ENCODE results near the gene ATXN2.

Gene ATXN2

DNA sequence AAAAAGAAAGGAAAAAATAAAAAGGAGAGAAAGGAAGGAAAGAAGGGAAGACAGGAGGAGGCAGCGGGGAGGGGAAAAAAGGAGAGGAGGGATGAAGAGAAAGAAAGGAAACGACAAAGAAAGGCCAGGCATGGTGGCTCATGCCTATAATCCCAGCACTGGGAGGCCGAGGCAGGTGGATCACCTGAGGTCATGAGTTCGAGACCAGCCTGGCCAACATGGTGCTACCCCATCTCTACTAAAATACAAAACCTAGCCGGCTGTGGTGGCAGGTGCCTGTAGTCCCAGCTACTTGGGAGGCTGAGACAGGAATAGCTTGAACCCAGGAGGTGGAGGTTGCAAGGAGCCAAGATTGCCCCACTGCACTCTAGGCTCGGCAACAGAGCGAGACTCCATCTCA lies 18.4 kb downstream of the ATXN2 start (continued):
- TF ChIP-seq, protein P1, sequence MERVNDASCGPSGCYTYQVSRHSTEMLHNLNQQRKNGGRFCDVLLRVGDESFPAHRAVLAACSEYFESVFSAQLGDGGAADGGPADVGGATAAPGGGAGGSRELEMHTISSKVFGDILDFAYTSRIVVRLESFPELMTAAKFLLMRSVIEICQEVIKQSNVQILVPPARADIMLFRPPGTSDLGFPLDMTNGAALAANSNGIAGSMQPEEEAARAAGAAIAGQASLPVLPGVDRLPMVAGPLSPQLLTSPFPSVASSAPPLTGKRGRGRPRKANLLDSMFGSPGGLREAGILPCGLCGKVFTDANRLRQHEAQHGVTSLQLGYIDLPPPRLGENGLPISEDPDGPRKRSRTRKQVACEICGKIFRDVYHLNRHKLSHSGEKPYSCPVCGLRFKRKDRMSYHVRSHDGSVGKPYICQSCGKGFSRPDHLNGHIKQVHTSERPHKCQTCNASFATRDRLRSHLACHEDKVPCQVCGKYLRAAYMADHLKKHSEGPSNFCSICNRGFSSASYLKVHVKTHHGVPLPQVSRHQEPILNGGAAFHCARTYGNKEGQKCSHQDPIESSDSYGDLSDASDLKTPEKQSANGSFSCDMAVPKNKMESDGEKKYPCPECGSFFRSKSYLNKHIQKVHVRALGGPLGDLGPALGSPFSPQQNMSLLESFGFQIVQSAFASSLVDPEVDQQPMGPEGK (CRISPR knock-in tag; IDR thresholded peaks at IDR 0.05; ENCODE audit: borderline replicate concordance), result no peak

DNA sequence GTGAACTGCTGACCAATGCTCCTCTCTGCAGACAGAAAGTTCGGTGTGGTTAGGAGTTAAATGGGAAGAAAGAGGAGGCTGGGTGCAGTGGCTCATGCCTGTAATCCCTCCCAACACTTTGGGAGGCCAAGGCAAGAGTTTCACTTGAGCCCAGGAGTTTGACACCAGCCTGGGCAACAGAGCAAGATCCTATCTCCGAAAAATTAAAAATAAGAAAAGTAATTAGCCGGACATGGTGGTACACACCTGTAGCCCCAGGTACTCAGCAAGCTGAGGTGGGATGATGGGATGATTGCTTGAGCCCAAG lies 19.0 kb downstream of the ATXN2 start:
- no peak for ATAC-seq
- TF ChIP-seq CREB5 (CRISPR knock-in tag; IDR thresholded peaks at IDR 0.05; ENCODE audit: low read depth) (no peak), BACH2 (CRISPR knock-in tag; IDR thresholded peaks at IDR 0.05; ENCODE audit: borderline replicate concordance) (no peak), ZNF565 (CRISPR knock-in tag; conservative IDR thresholded peaks at IDR 0.05; ENCODE audit: low read depth) (no peak), ZC3H10 (CRISPR knock-in tag; IDR thresholded peaks at IDR 0.05) (no peak), ZNF8 (CRISPR knock-in tag; IDR thresholded peaks at IDR 0.05) (no peak), TCF4 (CRISPR knock-in tag; IDR thresholded peaks at IDR 0.05; ENCODE audit: borderline replicate concordance) (no peak), CSDC2 (CRISPR knock-in tag; IDR thresholded peaks at IDR 0.05) (no peak), ZFP3 (CRISPR knock-in tag; IDR thresholded peaks at IDR 0.05) (no peak), ZFP30 (CRISPR knock-in tag; IDR thresholded peaks at IDR 0.05) (no peak), SNAI2 (CRISPR knock-in tag; IDR thresholded peaks at IDR 0.05) (no peak), GLIS3 (CRISPR knock-in tag; IDR thresholded peaks at IDR 0.05) (no peak), RARB (CRISPR knock-in tag; IDR thresholded peaks at IDR 0.05) (no peak)
- TF ChIP-seq, protein P2, sequence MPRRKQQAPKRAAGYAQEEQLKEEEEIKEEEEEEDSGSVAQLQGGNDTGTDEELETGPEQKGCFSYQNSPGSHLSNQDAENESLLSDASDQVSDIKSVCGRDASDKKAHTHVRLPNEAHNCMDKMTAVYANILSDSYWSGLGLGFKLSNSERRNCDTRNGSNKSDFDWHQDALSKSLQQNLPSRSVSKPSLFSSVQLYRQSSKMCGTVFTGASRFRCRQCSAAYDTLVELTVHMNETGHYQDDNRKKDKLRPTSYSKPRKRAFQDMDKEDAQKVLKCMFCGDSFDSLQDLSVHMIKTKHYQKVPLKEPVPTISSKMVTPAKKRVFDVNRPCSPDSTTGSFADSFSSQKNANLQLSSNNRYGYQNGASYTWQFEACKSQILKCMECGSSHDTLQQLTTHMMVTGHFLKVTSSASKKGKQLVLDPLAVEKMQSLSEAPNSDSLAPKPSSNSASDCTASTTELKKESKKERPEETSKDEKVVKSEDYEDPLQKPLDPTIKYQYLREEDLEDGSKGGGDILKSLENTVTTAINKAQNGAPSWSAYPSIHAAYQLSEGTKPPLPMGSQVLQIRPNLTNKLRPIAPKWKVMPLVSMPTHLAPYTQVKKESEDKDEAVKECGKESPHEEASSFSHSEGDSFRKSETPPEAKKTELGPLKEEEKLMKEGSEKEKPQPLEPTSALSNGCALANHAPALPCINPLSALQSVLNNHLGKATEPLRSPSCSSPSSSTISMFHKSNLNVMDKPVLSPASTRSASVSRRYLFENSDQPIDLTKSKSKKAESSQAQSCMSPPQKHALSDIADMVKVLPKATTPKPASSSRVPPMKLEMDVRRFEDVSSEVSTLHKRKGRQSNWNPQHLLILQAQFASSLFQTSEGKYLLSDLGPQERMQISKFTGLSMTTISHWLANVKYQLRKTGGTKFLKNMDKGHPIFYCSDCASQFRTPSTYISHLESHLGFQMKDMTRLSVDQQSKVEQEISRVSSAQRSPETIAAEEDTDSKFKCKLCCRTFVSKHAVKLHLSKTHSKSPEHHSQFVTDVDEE (CRISPR knock-in tag; IDR thresholded peaks at IDR 0.05), result no peak
- TF ChIP-seq, protein P3, sequence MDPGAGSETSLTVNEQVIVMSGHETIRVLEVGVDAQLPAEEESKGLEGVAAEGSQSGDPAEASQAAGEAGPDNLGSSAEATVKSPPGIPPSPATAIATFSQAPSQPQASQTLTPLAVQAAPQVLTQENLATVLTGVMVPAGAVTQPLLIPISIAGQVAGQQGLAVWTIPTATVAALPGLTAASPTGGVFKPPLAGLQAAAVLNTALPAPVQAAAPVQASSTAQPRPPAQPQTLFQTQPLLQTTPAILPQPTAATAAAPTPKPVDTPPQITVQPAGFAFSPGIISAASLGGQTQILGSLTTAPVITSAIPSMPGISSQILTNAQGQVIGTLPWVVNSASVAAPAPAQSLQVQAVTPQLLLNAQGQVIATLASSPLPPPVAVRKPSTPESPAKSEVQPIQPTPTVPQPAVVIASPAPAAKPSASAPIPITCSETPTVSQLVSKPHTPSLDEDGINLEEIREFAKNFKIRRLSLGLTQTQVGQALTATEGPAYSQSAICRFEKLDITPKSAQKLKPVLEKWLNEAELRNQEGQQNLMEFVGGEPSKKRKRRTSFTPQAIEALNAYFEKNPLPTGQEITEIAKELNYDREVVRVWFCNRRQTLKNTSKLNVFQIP (CRISPR knock-in tag; IDR thresholded peaks at IDR 0.05; ENCODE audit: borderline replicate concordance, low read depth), result no peak
- TF ChIP-seq, protein P4, sequence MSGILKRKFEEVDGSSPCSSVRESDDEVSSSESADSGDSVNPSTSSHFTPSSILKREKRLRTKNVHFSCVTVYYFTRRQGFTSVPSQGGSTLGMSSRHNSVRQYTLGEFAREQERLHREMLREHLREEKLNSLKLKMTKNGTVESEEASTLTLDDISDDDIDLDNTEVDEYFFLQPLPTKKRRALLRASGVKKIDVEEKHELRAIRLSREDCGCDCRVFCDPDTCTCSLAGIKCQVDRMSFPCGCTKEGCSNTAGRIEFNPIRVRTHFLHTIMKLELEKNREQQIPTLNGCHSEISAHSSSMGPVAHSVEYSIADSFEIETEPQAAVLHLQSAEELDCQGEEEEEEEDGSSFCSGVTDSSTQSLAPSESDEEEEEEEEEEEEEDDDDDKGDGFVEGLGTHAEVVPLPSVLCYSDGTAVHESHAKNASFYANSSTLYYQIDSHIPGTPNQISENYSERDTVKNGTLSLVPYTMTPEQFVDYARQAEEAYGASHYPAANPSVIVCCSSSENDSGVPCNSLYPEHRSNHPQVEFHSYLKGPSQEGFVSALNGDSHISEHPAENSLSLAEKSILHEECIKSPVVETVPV (CRISPR knock-in tag; IDR thresholded peaks at IDR 0.05), result no peak
- TF ChIP-seq, protein P1 (CRISPR knock-in tag; IDR thresholded peaks at IDR 0.05; ENCODE audit: borderline replicate concordance), result no peak

GRCh38 chr12:111578971-111579340 lies 20.2 kb downstream of the ATXN2 start:
- no peak for ATAC-seq
- TF ChIP-seq ZFP3 (CRISPR knock-in tag; IDR thresholded peaks at IDR 0.05) (no peak), RARB (CRISPR knock-in tag; IDR thresholded peaks at IDR 0.05) (no peak), TOX (CRISPR knock-in tag; IDR thresholded peaks at IDR 0.05; ENCODE audit: borderline replicate concordance) (no peak), ZNF70 (CRISPR knock-in tag; IDR thresholded peaks at IDR 0.05) (no peak), TCF4 (CRISPR knock-in tag; IDR thresholded peaks at IDR 0.05; ENCODE audit: borderline replicate concordance) (no peak), ZFP30 (CRISPR knock-in tag; IDR thresholded peaks at IDR 0.05) (no peak), ESRRG (CRISPR knock-in tag; IDR thresholded peaks at IDR 0.05) (no peak), OSR1 (CRISPR knock-in tag; IDR thresholded peaks at IDR 0.05) (no peak)
- TF ChIP-seq, protein P4 (CRISPR knock-in tag; IDR thresholded peaks at IDR 0.05), result no peak
- TF ChIP-seq, protein P1 (CRISPR knock-in tag; IDR thresholded peaks at IDR 0.05; ENCODE audit: borderline replicate concordance), result no peak
- TF ChIP-seq, protein P2 (CRISPR knock-in tag; IDR thresholded peaks at IDR 0.05), result no peak
